H1 (cell line): ENCODE data around the gene PSD2.

ENCODE experiments used
- POLR2A ChIP-seq, 2 experiments: IDR thresholded peaks; 1 replicate in 1 of 2; 2 replicates in 1 of 2; pipeline ENCODE4 v1.6.1; 2011; ENCODE audit warnings: low read depth in 2 of 2, low read length in 2 of 2, mild to moderate bottlenecking in 2 of 2; ENCODE audit errors: control extremely low read depth in 1 of 2
- RAD21 ChIP-seq, 2 experiments: IDR thresholded peaks in 1 of 2; conservative IDR thresholded peaks in 1 of 2; 2 replicates each; pipeline ENCODE4 v1.6.1; 2011; ENCODE audit warnings: low read depth in 2 of 2, low read length in 2 of 2, improper control_type of control experiment in 1 of 2, inconsistent platforms in 1 of 2, mild to moderate bottlenecking in 1 of 2, moderate library complexity in 1 of 2
- TF ChIP-seq, protein P1 (sequence below), 3 experiments: IDR thresholded peaks; 1 replicate in 2 of 3; 2 replicates in 1 of 3; pipeline versions ENCODE4 v1.5.1 to v1.6.1; 2011; ENCODE audit warnings: low read length in 3 of 3, mild to moderate bottlenecking in 3 of 3, inconsistent platforms in 2 of 3, low read depth in 1 of 3, moderate library complexity in 1 of 3; ENCODE audit not compliant: insufficient read depth in 1 of 3; ENCODE audit errors: control extremely low read depth in 1 of 3

DNA sequence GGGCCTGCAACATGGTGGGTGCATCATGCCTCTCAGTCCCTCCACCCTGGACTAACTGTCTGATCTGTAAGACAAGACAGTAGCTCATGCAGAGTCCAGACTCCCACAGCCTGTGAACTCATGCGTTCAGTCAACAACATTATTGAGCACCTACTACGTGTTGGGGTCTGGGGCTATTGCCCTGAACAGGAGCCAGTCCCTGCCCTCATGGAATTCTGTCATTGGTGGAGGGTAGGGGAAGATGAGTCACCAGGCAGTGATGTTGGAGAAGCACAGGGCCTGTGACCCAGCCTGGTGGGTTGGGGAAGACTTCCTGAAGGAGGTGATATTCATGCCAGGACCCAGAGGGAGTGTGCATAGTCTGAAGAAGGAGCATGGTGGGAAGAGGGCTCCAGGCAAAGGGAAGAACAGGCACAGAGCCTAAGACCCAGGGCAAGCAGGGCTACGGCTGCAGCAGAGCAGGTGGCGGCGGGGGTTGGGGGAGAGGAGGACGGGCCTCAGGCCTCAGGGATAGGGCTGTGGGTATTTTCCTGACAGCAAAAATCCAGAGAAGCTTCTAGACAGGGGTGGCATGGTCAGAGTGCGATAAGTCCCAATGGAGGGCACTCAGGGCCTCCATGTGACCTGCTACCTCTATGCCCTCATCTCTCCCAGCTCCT lies 26.7 kb upstream of the PSD2 start:
- TF ChIP-seq RAD21 (IDR thresholded peaks at IDR 0.05 in 1 of 2, conservative IDR thresholded peaks at IDR 0.05 in 1 of 2; ENCODE audit: low read depth in 2 of 2, low read length in 2 of 2) (no peak), POLR2A (IDR thresholded peaks at IDR 0.05; ENCODE audit: control extremely low read depth in 1 of 2, low read depth in 2 of 2, low read length in 2 of 2) (no peak)
- TF ChIP-seq, protein P1, sequence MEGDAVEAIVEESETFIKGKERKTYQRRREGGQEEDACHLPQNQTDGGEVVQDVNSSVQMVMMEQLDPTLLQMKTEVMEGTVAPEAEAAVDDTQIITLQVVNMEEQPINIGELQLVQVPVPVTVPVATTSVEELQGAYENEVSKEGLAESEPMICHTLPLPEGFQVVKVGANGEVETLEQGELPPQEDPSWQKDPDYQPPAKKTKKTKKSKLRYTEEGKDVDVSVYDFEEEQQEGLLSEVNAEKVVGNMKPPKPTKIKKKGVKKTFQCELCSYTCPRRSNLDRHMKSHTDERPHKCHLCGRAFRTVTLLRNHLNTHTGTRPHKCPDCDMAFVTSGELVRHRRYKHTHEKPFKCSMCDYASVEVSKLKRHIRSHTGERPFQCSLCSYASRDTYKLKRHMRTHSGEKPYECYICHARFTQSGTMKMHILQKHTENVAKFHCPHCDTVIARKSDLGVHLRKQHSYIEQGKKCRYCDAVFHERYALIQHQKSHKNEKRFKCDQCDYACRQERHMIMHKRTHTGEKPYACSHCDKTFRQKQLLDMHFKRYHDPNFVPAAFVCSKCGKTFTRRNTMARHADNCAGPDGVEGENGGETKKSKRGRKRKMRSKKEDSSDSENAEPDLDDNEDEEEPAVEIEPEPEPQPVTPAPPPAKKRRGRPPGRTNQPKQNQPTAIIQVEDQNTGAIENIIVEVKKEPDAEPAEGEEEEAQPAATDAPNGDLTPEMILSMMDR (IDR thresholded peaks at IDR 0.05; ENCODE audit: control extremely low read depth in 1 of 3, insufficient read depth in 1 of 3, low read depth in 1 of 3, low read length in 3 of 3) = no peak
